Measurements from ENCODE around the gene ZNF362. TPM values are rescaled to one million over a fixed set of nuclear protein-coding genes. Genes with fewer than 3 reads are reported as not detected.

Gene ZNF362
- total and polyA plus RNA-seq, 2 of the 13 experiments (the other 11 are each of a cell fraction or from before 2014, with no cell fraction given) = 8.3 to 14.2 TPM

GRCh38 chr1:33271666-33272505, 15.6 kb downstream of the ZNF362 start:
- CTCF ChIA-PET (ENCODE audit: low intra/inter-chr PET ratio, low total read pairs) = no interaction called here
- no peaks in the 10 kb centered on the region for H3K9me3 ChIP-seq (ENCODE audit: low read length)
- H4K20me1 ChIP-seq (ENCODE audit: insufficient read depth, low read length) = no peaks in the 10 kb centered on the region
- FAIRE-seq (no peak), DNase-seq (ENCODE audit: low spot score) (no peak), ATAC-seq (no peak; the same call in 2 of the 3 replicates)
- BruUV-seq (replicated peaks) = no TSS peak
- POLR2A ChIA-PET = interaction anchor here (1.1 to 1.4 kb wide), 2 partner anchors 13 to 16 kb away, joined by 3 read pairs; no protein-coding TSS in a partner anchor
- intact Hi-C loops (cut with micrococcal nuclease; ENCODE audit: unreplicated experiment) = no loop called here
- no peak overlapping the region for H3K27ac ChIP-seq (ENCODE audit: extremely low read length, insufficient read depth, low read length)
- 95% methylated on average over 13 of the region's 13 CpGs for WGBS (ENCODE audit: low lambda C conversion rate)
- no peak overlapping the region for H3K9ac ChIP-seq (ENCODE audit: insufficient read depth, low read depth, low read length)
- H3K4me1 ChIP-seq (ENCODE audit: insufficient read depth, low read length) = peaks cover 27% of the 10 kb centered on the region
- H3K4me2 ChIP-seq (ENCODE audit: low read depth, low read length) = no peak overlapping the region
- no peak overlapping the region for H3K4me3 ChIP-seq (replicated peaks in 1 of 3; ENCODE audit: insufficient read depth in 1 of 3, low read depth in 2 of 3, low read length in 3 of 3)
- H3K79me2 ChIP-seq (ENCODE audit: insufficient read depth, low read length) = peaks cover 2% of the 10 kb centered on the region
- in situ Hi-C loops (cut with HindIII; ENCODE audit: extremely low pct_ligation_motif_present, low pct_unique_long_range_greater_than_20kb) = no loop called here
- H3K36me3 ChIP-seq (replicated peaks in 1 of 2; ENCODE audit: control insufficient read depth in 1 of 2, insufficient read depth in 2 of 2, low read length in 2 of 2) = peaks cover 2 to 13% of the 10 kb centered on the region in 2 experiments; a peak in 4 of 5 replicates
- no peak overlapping the region for H2AFZ ChIP-seq (ENCODE audit: low read length)
- no peaks in the 10 kb centered on the region for H3K27me3 ChIP-seq (ENCODE audit: control insufficient read depth in 1 of 2, insufficient read depth in 2 of 2, low read length in 2 of 2)
- TF ChIP-seq ZNF609 (CRISPR knock-in tag; IDR thresholded peaks at IDR 0.05; ENCODE audit: borderline replicate concordance) (no peak), ZNF788 (CRISPR knock-in tag; IDR thresholded peaks at IDR 0.05; ENCODE audit: borderline replicate concordance) (no peak), ZNF513 (CRISPR knock-in tag; conservative IDR thresholded peaks at IDR 0.05) (no peak), ZNF136 (CRISPR knock-in tag; IDR thresholded peaks at IDR 0.05; ENCODE audit: low read depth) (no peak), NR3C1 (CRISPR knock-in tag; IDR thresholded peaks at IDR 0.05) (no peak), EZH2 (conservative IDR thresholded peaks at IDR 0.05; ENCODE audit: low read depth, low read length) (no peak), ZNF331 (CRISPR knock-in tag; IDR thresholded peaks at IDR 0.05) (no peak), SUZ12 (IDR thresholded peaks at IDR 0.05; ENCODE audit: low read depth, low read length) (no peak), ZNF839 (CRISPR knock-in tag; IDR thresholded peaks at IDR 0.05; ENCODE audit: borderline replicate concordance) (no peak)

Data from HepG2 (cell line).